ENCODE results near the gene ZNF469. TPM values are rescaled to one million over a fixed set of nuclear protein-coding genes. Genes with fewer than 3 reads are reported as not detected.

Gene ZNF469
- total RNA-seq, 1 donor from 2014 or later = 1.5 TPM

- Mint-ChIP-seq H3K4me3 (no peak overlapping the region), H3K4me1 (ENCODE audit: unreplicated experiment) (no peaks in the 10 kb centered on the region), H3K27ac (no peak overlapping the region), H3K27me3 (no peaks in the 10 kb centered on the region), H3K36me3 (no peaks in the 10 kb centered on the region), H3K9me3 (no peaks in the 10 kb centered on the region)
- TF ChIP-seq CTCF (conservative IDR thresholded peaks at IDR 0.05) = no peak
- no peak for DNase-seq (ENCODE audit: extremely low spot score, unreplicated experiment)
Observed at GRCh38 chr16:88413231-88413630, 30.5 kb downstream of the ZNF469 start.

- no peak for TF ChIP-seq CTCF (conservative IDR thresholded peaks at IDR 0.05)
- H3K4me3 Mint-ChIP-seq = no peak overlapping the region
- H3K27ac Mint-ChIP-seq = no peak overlapping the region
- H3K36me3 Mint-ChIP-seq = no peaks in the 10 kb centered on the region
- no peaks in the 10 kb centered on the region for H3K27me3 Mint-ChIP-seq
- H3K4me1 Mint-ChIP-seq (ENCODE audit: unreplicated experiment) = no peaks in the 10 kb centered on the region
- H3K9me3 Mint-ChIP-seq = no peaks in the 10 kb centered on the region
- no peak for DNase-seq (ENCODE audit: extremely low spot score, unreplicated experiment)
Observed at GRCh38 chr16:88413631-88414030, 30.9 kb downstream of the ZNF469 start.

- no peak for DNase-seq (ENCODE audit: extremely low spot score, unreplicated experiment)
- H3K9me3 Mint-ChIP-seq = no peaks in the 10 kb centered on the region
- no peaks in the 10 kb centered on the region for H3K27me3 Mint-ChIP-seq
- no peaks in the 10 kb centered on the region for H3K4me1 Mint-ChIP-seq (ENCODE audit: unreplicated experiment)
- TF ChIP-seq CTCF (conservative IDR thresholded peaks at IDR 0.05) = no peak
- no peaks in the 10 kb centered on the region for H3K36me3 Mint-ChIP-seq
- H3K4me3 Mint-ChIP-seq = no peak overlapping the region
- H3K27ac Mint-ChIP-seq = no peak overlapping the region
Observed at GRCh38 chr16:88414521-88415380, 32.0 kb downstream of the ZNF469 start.

- Mint-ChIP-seq H3K9me3 (no peaks in the 10 kb centered on the region), H3K27ac (no peak overlapping the region), H3K4me3 (no peak overlapping the region), H3K27me3 (no peaks in the 10 kb centered on the region), H3K36me3 (no peaks in the 10 kb centered on the region), H3K4me1 (ENCODE audit: unreplicated experiment) (no peaks in the 10 kb centered on the region)
- no peak for DNase-seq (ENCODE audit: extremely low spot score, unreplicated experiment)
- no peak for TF ChIP-seq CTCF (conservative IDR thresholded peaks at IDR 0.05)
Observed at GRCh38 chr16:88415381-88415705, 32.6 kb downstream of the ZNF469 start.

GRCh38 chr16:88415713-88416323, 33.1 kb downstream of the ZNF469 start:
- Mint-ChIP-seq H3K36me3 (no peaks in the 10 kb centered on the region), H3K27me3 (no peaks in the 10 kb centered on the region), H3K4me3 (no peak overlapping the region), H3K27ac (no peak overlapping the region), H3K4me1 (ENCODE audit: unreplicated experiment) (no peaks in the 10 kb centered on the region), H3K9me3 (no peaks in the 10 kb centered on the region)
- no peak for TF ChIP-seq CTCF (conservative IDR thresholded peaks at IDR 0.05)
- DNase-seq (ENCODE audit: extremely low spot score, unreplicated experiment) = no peak
